ENCODE measurements around the gene SPATA6. TPM values are rescaled to one million over a fixed set of nuclear protein-coding genes. Genes with fewer than 3 reads are reported as not detected.
A peak's percentile ranks its signal among the peaks of the same experiment; 100 is the strongest.
"Not testable (repeated sequence)": the region's sequence is repeated elsewhere in the genome, so short reads cannot be mapped to it uniquely, and the experiment has no call there.

The SPATA6 gene
- total RNA-seq, 1 experiment from 2014 or later, result 0.30 TPM

DNA sequence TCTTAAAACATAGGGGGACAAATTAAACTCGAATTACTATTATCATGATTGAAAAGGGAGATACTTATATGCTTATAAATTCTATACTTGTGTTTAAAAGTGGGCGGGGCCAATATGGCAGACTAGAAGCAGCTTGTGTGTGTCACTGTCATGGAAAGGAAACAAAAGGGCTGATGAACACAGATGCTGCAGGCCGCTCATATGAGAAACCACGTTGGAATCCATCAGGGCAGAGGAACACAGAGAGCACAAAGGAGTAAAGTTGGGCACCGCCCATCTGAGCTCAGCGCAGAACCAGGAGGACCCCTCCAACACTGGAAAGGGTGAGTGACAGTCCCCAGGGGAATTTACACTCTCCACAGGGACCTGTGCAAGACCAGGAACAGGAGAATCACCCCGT is 142.5 kb downstream of the SPATA6 start:
- Histone ChIP-seq H2AFZ (ENCODE audit: low read length) (no peak overlapping the region), H3K4me2 (ENCODE audit: low read depth, low read length, poor library complexity, severe bottlenecking) (no peak overlapping the region), H3K27ac (ENCODE audit: low read length) (no peak overlapping the region), H3K9ac (ENCODE audit: low read length) (no peak overlapping the region), H3K27me3 (ENCODE audit: low read length) (no peaks in the 10 kb centered on the region; the same call in 1 of the 2 replicates), H3K4me1 (ENCODE audit: low read length) (no peaks in the 10 kb centered on the region), H3K9me3 (ENCODE audit: low read length) (no peaks in the 10 kb centered on the region), H3K79me2 (ENCODE audit: low read length) (no peaks in the 10 kb centered on the region), H4K20me1 (ENCODE audit: insufficient read depth, low read depth, low read length) (no peaks in the 10 kb centered on the region), H3K4me3 (ENCODE audit: low read length) (no peak overlapping the region), H3K9me2 (replicated peaks; ENCODE audit: insufficient read depth, low read length) (no peaks in the 10 kb centered on the region), H3K36me3 (ENCODE audit: insufficient read depth, low read length) (no peaks in the 10 kb centered on the region)
- no peak for DNase-seq

DNA sequence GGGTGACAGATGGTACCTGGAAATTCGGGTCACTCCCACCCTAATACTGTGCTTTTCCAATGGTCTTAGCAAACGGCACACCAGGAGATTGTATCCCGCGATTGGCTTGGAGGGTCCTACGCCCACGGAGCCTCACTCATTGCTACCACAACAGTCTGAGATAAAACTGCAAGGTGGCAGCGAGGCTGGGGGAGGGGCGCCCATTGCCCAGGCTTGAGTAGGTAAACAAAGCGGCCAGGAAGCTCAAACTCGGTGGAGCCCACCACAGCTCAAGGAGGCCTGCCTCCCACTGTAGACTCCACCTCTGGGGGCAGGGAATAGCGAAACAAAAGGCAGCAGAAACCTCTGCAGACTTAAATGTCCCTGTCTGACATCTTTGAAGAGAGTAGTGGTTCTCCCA is 160.2 kb downstream of the SPATA6 start:
- H3K27me3 ChIP-seq (ENCODE audit: low read length); H3K79me2 ChIP-seq (ENCODE audit: low read length): not testable (repeated sequence)

DNA sequence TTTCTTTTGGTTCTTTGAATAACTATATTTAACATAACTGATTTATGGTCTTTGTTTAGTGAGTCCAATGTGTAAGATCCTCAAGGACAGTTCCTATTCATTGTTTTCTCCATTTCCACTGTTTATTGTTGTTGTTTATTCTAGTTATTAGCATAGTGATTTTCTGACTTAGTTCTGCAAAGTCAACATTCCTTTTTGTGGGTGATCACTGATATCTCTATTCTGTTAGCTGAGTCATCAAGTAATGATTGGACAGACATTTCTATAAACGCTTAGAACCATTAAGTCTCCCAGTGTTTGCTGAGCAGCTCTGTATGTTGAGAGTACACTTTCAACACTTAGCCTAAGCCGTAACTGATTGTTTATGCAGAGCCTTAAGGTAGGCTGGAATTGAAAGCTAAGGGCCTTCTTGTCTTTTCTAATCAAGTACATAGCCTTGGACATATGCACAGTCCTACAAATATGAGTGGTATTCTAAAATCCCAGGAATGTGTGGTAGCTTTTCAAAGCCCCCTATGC is 162.4 kb downstream of the SPATA6 start:
- Histone ChIP-seq H3K4me3 (ENCODE audit: low read length) (no peak overlapping the region), H3K4me2 (ENCODE audit: low read depth, low read length, poor library complexity, severe bottlenecking) (no peak overlapping the region)

More for the DNA sequence above, 160.2 kb downstream of the SPATA6 start:
- H3K9me2 ChIP-seq (replicated peaks; ENCODE audit: insufficient read depth, low read length); H3K27ac ChIP-seq (ENCODE audit: low read length); H3K36me3 ChIP-seq (ENCODE audit: insufficient read depth, low read length); H2AFZ ChIP-seq (ENCODE audit: low read length); H3K9ac ChIP-seq (ENCODE audit: low read length); H3K9me3 ChIP-seq (ENCODE audit: low read length); H4K20me1 ChIP-seq (ENCODE audit: insufficient read depth, low read depth, low read length); H3K4me3 ChIP-seq (ENCODE audit: low read length); H3K4me1 ChIP-seq (ENCODE audit: low read length); H3K4me2 ChIP-seq (ENCODE audit: low read depth, low read length, poor library complexity, severe bottlenecking); DNase-seq: not testable (repeated sequence)

DNA sequence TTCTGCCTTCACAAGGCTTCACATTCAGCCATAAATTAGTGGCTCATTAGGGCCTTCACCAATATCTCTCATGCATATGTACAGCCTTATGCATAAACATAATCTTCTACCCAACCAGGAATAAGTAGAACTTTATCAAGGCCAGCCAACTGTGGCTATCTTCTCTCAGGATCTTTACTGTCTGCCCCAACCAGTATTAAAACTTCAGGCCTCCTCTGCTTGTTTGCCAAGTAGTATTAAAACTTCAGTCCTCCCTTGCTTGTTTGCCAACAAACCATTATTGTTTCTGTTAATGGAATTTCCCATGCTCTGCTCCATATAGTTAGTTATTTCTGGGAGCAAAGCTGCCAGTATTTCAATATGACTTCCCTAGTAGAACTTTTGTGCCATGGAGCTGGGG is 169.4 kb downstream of the SPATA6 start:
- Histone ChIP-seq H3K36me3 (ENCODE audit: insufficient read depth, low read length) (no peaks in the 10 kb centered on the region), H4K20me1 (ENCODE audit: insufficient read depth, low read depth, low read length) (no peaks in the 10 kb centered on the region), H3K79me2 (ENCODE audit: low read length) (no peaks in the 10 kb centered on the region), H3K9me2 (replicated peaks; ENCODE audit: insufficient read depth, low read length) (no peaks in the 10 kb centered on the region), H3K4me3 (ENCODE audit: low read length) (no peak overlapping the region), H3K27ac (ENCODE audit: low read length) (no peak overlapping the region), H2AFZ (ENCODE audit: low read length) (no peak overlapping the region), H3K9me3 (ENCODE audit: low read length) (no peaks in the 10 kb centered on the region), H3K9ac (ENCODE audit: low read length) (no peak overlapping the region), H3K27me3 (ENCODE audit: low read length) (no peaks in the 10 kb centered on the region), H3K4me2 (ENCODE audit: low read depth, low read length, poor library complexity, severe bottlenecking) (no peak overlapping the region), H3K4me1 (ENCODE audit: low read length) (no peaks in the 10 kb centered on the region)
- no peak for DNase-seq

More for the DNA sequence above, 162.4 kb downstream of the SPATA6 start:
- H3K27me3 ChIP-seq (ENCODE audit: low read length), result no peaks in the 10 kb centered on the region
- H3K36me3 ChIP-seq (ENCODE audit: insufficient read depth, low read length), result no peaks in the 10 kb centered on the region
- H2AFZ ChIP-seq (ENCODE audit: low read length), result no peak overlapping the region
- H3K27ac ChIP-seq (ENCODE audit: low read length), result no peak overlapping the region
- no peaks in the 10 kb centered on the region for H3K9me3 ChIP-seq (ENCODE audit: low read length)
- DNase-seq, result no peak
- no peak overlapping the region for H3K9ac ChIP-seq (ENCODE audit: low read length)
- no peaks in the 10 kb centered on the region for H3K9me2 ChIP-seq (replicated peaks; ENCODE audit: insufficient read depth, low read length)
- no peaks in the 10 kb centered on the region for H4K20me1 ChIP-seq (ENCODE audit: insufficient read depth, low read depth, low read length)
- no peaks in the 10 kb centered on the region for H3K4me1 ChIP-seq (ENCODE audit: low read length)
- H3K79me2 ChIP-seq (ENCODE audit: low read length), result no peaks in the 10 kb centered on the region

DNA sequence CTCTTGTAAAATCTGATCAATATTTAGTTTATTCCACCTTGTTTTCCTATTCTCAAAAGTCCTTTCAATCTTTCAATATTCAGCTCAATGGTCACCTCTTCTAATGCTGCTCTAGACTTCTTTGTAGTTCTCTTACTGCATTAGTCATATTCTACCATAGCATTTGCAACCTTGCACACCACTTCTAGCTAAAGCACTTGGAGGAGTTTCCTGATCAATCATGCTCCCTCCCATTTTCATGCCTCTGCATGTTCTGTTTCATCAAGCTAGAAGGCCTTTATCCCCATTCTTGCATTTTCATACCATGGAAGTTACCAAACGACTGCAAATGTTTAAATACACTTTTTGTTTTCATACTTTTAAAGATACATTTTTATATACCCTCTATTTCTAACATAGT is 177.3 kb downstream of the SPATA6 start:
- H2AFZ ChIP-seq (ENCODE audit: low read length), result no peak overlapping the region
- no peaks in the 10 kb centered on the region for H3K9me2 ChIP-seq (replicated peaks; ENCODE audit: insufficient read depth, low read length)
- H4K20me1 ChIP-seq (ENCODE audit: insufficient read depth, low read depth, low read length), result no peaks in the 10 kb centered on the region
- peak; percentile 28 for DNase-seq
- no peaks in the 10 kb centered on the region for H3K36me3 ChIP-seq (ENCODE audit: insufficient read depth, low read length)
- no peak overlapping the region for H3K4me3 ChIP-seq (ENCODE audit: low read length)
- no peak overlapping the region for H3K27ac ChIP-seq (ENCODE audit: low read length)
- H3K4me2 ChIP-seq (ENCODE audit: low read depth, low read length, poor library complexity, severe bottlenecking), result no peak overlapping the region
- no peaks in the 10 kb centered on the region for H3K79me2 ChIP-seq (ENCODE audit: low read length)
- no peaks in the 10 kb centered on the region for H3K27me3 ChIP-seq (ENCODE audit: low read length)
- no peaks in the 10 kb centered on the region for H3K9me3 ChIP-seq (ENCODE audit: low read length)
- no peak overlapping the region for H3K9ac ChIP-seq (ENCODE audit: low read length)
- no peaks in the 10 kb centered on the region for H3K4me1 ChIP-seq (ENCODE audit: low read length)

DNA sequence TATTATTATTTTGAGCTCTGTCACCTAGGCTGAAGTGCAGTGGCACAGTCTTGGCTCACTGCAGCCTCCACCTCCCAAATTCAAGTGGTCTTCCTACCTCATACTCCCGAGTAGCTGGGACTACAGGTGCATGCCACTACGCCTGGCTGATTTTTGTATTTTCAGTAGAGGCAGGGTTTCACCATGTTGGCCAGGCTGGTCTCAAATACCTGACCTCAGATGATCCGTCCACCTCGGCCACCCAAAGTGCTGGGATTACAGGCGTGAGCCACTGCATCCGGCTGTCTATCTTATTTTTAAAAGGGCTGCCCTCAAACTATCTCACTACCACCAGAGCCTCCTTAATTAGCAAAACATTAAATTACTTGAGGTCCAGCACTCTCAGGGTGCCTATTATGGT is 177.9 kb downstream of the SPATA6 start:
- not testable (repeated sequence) for H3K4me2 ChIP-seq (ENCODE audit: low read depth, low read length, poor library complexity, severe bottlenecking); H3K9me2 ChIP-seq (replicated peaks; ENCODE audit: insufficient read depth, low read length); H3K9ac ChIP-seq (ENCODE audit: low read length); H3K27ac ChIP-seq (ENCODE audit: low read length); H3K4me1 ChIP-seq (ENCODE audit: low read length); H3K27me3 ChIP-seq (ENCODE audit: low read length); H3K4me3 ChIP-seq (ENCODE audit: low read length); H2AFZ ChIP-seq (ENCODE audit: low read length); DNase-seq; H3K9me3 ChIP-seq (ENCODE audit: low read length); H4K20me1 ChIP-seq (ENCODE audit: insufficient read depth, low read depth, low read length); H3K79me2 ChIP-seq (ENCODE audit: low read length); H3K36me3 ChIP-seq (ENCODE audit: insufficient read depth, low read length)

DNA sequence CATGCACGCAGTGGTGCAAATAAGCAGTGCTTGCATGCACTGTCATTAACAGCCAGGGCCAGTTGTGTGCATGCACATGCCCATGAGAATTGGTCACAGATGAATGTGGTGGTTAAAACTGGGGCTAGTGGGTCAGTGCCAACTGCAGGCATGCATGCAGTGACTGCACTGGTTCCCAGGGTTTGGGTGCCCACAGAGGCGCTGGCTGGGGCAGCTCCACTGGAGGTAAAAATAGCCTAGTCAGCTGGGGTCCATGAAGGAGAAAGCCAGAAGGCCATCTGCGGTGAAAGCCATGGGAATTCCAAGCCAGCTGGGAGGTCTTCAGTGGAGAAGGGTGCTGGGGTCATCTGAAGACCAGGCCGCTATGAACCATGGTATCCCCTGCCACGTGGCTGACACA is 179.3 kb downstream of the SPATA6 start:
- H3K9me3 ChIP-seq (ENCODE audit: low read length), result no peaks in the 10 kb centered on the region
- H3K79me2 ChIP-seq (ENCODE audit: low read length), result no peaks in the 10 kb centered on the region
- H3K27ac ChIP-seq (ENCODE audit: low read length), result no peak overlapping the region
- H3K4me2 ChIP-seq (ENCODE audit: low read depth, low read length, poor library complexity, severe bottlenecking), result no peak overlapping the region
- DNase-seq, result no peak
- H3K4me1 ChIP-seq (ENCODE audit: low read length), result no peaks in the 10 kb centered on the region
- H3K9me2 ChIP-seq (replicated peaks; ENCODE audit: insufficient read depth, low read length), result no peaks in the 10 kb centered on the region
- H2AFZ ChIP-seq (ENCODE audit: low read length), result no peak overlapping the region
- H3K27me3 ChIP-seq (ENCODE audit: low read length), result no peaks in the 10 kb centered on the region
- no peak overlapping the region for H3K9ac ChIP-seq (ENCODE audit: low read length)
- no peak overlapping the region for H3K4me3 ChIP-seq (ENCODE audit: low read length)
- H4K20me1 ChIP-seq (ENCODE audit: insufficient read depth, low read depth, low read length), result no peaks in the 10 kb centered on the region
- H3K36me3 ChIP-seq (ENCODE audit: insufficient read depth, low read length), result no peaks in the 10 kb centered on the region

DNA sequence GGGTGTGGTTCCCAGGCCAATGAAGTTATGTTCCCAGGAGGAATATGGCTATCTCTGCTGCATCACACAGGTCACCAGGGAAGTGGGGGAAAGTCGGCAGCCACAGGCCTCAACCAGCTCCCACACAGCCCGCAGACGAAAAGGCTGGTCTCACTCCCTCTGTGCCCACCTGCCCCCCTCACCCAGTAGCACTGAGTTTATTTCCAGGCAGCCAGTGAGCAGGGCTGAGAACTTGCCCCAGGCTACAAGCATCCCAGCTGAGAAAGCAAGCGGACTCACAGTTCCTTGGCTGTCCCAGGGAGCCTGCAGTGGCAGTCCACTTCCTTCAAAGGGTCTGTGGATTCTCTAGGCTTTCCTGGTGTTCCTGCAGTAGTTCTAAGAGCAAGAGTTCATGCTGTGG is 180.6 kb downstream of the SPATA6 start:
- Histone ChIP-seq H3K27ac (ENCODE audit: low read length) (no peak overlapping the region), H3K4me2 (ENCODE audit: low read depth, low read length, poor library complexity, severe bottlenecking) (no peak overlapping the region), H3K4me3 (ENCODE audit: low read length) (no peak overlapping the region), H3K79me2 (ENCODE audit: low read length) (no peaks in the 10 kb centered on the region), H3K9me2 (replicated peaks; ENCODE audit: insufficient read depth, low read length) (no peaks in the 10 kb centered on the region), H3K27me3 (ENCODE audit: low read length) (no peaks in the 10 kb centered on the region), H3K4me1 (ENCODE audit: low read length) (no peaks in the 10 kb centered on the region), H4K20me1 (ENCODE audit: insufficient read depth, low read depth, low read length) (no peaks in the 10 kb centered on the region), H3K36me3 (ENCODE audit: insufficient read depth, low read length) (no peaks in the 10 kb centered on the region), H3K9ac (ENCODE audit: low read length) (no peak overlapping the region), H2AFZ (ENCODE audit: low read length) (no peak overlapping the region), H3K9me3 (ENCODE audit: low read length) (no peaks in the 10 kb centered on the region)
- DNase-seq, result no peak

DNA sequence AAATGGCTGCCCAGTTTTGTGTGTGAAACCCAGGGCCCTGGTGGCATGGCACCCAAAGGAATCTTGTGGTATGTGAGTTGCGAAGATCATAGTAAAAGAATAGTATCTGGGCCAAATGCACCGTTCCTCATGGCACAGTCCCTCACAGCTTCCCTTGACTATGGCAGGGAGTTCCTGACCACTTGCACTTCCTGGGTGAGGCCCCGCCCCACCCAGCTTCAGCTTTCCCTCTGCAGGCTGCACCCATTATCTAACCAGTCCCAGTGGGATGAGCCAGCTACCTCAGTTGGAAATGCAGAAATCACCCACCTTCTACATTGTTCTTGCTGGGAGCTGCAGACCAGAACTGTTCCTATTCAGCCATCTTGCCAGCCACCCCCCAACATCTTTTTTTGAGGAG is 186.5 kb downstream of the SPATA6 start:
- DNase-seq, result no peak
- Histone ChIP-seq H3K9me2 (replicated peaks; ENCODE audit: insufficient read depth, low read length) (no peaks in the 10 kb centered on the region), H3K27me3 (ENCODE audit: low read length) (no peaks in the 10 kb centered on the region), H3K9ac (ENCODE audit: low read length) (no peak overlapping the region), H3K4me3 (ENCODE audit: low read length) (no peak overlapping the region), H3K36me3 (ENCODE audit: insufficient read depth, low read length) (no peaks in the 10 kb centered on the region), H4K20me1 (ENCODE audit: insufficient read depth, low read depth, low read length) (no peaks in the 10 kb centered on the region), H3K79me2 (ENCODE audit: low read length) (no peaks in the 10 kb centered on the region), H3K9me3 (ENCODE audit: low read length) (no peaks in the 10 kb centered on the region), H3K27ac (ENCODE audit: low read length) (no peak overlapping the region), H2AFZ (ENCODE audit: low read length) (no peak overlapping the region), H3K4me1 (ENCODE audit: low read length) (no peaks in the 10 kb centered on the region), H3K4me2 (ENCODE audit: low read depth, low read length, poor library complexity, severe bottlenecking) (no peak overlapping the region)
